HFFc6 (cell line): ENCODE results near the gene GIT2. TPM values are rescaled to one million over a fixed set of nuclear protein-coding genes. Genes with fewer than 3 reads are reported as not detected.
A peak's percentile ranks its signal among the peaks of the same experiment; 100 is the strongest.

Experiments used
- DNase-seq: peaks from one replicate; pipeline ENCODE4 v3.0.0-alpha.2; 2018
- H3K27ac Mint-ChIP-seq: 2 replicates; pipeline ENCODE4 v1.8.0; 2020; ENCODE audit warnings: mild to moderate bottlenecking, mixed read lengths
- H3K27me3 Mint-ChIP-seq: 2 replicates; pipeline ENCODE4 v1.8.0; 2021; ENCODE audit warnings: mild to moderate bottlenecking, moderate library complexity, mixed read lengths; ENCODE audit not compliant: insufficient read depth
- H3K36me3 Mint-ChIP-seq: 2 replicates; pipeline ENCODE4 v1.8.0; 2021; ENCODE audit warnings: low read depth, mixed read lengths
- H3K4me1 Mint-ChIP-seq: 2 replicates; pipeline ENCODE4 v1.8.0; 2020; ENCODE audit warnings: low read depth, mixed read lengths
- H3K4me3 Mint-ChIP-seq: 2 replicates; pipeline ENCODE4 v1.8.0; 2020; ENCODE audit warnings: mild to moderate bottlenecking, moderate library complexity, mixed read lengths
- H3K9me3 Mint-ChIP-seq: 2 replicates; pipeline ENCODE4 v1.8.0; 2020; ENCODE audit warnings: mild to moderate bottlenecking, mixed read lengths
- total RNA-seq, 6 experiments: library from RNA; stranded (reverse); fragmentation: NEBNext Ultra II Directional; extraction: Animal tissue kit (Norgen Biotek cat#: 25700); gene quantifications; 2 replicates in 1 of 6; 3 replicates in 5 of 6; pipeline ENCODE4 v1.2.3, GENCODE V29; 2021
- TF ChIP-seq, protein P1 (sequence below): fragments of 200-600 bp; sonication (generic); IDR thresholded peaks from 2 replicates; pipeline ENCODE4 v1.5.0; 2021; ENCODE audit warnings: antibody characterized with exemption, mild to moderate bottlenecking

GIT2 gene
- total RNA-seq, 6 experiments from 2014 or later, result 56.9 to 68.8 (median 64.9) TPM

DNA sequence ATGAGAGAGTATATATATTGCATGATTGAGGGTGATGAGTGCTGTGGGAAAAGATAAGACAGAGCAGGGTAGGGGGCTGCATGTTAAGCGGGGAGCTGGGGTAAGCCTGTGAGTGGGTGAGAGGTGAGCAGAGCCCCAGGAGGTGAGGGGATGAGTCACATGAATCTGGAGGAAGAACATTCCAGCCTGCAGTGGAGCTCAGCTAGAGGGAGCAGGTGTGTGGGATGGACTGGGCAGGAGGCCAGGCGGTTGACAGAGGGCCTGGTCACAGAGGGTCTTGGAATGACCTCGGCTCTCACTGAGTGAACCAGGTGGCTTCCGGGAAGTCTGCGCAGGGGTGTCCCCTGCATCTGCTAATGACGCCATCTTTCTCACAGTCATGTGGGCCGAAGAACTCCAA, 44.4 kb downstream of the GIT2 start:
- DNase-seq, result peak; percentile 52
- Mint-ChIP-seq H3K4me1 (peaks cover 77% of the 10 kb centered on the region), H3K27me3 (no peaks in the 10 kb centered on the region), H3K36me3 (peaks cover 53% of the 10 kb centered on the region), H3K4me3 (peak overlapping the region; percentile 72), H3K27ac (peak overlapping the region; percentile 80), H3K9me3 (no peaks in the 10 kb centered on the region)
- TF ChIP-seq, protein P1, sequence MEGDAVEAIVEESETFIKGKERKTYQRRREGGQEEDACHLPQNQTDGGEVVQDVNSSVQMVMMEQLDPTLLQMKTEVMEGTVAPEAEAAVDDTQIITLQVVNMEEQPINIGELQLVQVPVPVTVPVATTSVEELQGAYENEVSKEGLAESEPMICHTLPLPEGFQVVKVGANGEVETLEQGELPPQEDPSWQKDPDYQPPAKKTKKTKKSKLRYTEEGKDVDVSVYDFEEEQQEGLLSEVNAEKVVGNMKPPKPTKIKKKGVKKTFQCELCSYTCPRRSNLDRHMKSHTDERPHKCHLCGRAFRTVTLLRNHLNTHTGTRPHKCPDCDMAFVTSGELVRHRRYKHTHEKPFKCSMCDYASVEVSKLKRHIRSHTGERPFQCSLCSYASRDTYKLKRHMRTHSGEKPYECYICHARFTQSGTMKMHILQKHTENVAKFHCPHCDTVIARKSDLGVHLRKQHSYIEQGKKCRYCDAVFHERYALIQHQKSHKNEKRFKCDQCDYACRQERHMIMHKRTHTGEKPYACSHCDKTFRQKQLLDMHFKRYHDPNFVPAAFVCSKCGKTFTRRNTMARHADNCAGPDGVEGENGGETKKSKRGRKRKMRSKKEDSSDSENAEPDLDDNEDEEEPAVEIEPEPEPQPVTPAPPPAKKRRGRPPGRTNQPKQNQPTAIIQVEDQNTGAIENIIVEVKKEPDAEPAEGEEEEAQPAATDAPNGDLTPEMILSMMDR, result no peak

DNA sequence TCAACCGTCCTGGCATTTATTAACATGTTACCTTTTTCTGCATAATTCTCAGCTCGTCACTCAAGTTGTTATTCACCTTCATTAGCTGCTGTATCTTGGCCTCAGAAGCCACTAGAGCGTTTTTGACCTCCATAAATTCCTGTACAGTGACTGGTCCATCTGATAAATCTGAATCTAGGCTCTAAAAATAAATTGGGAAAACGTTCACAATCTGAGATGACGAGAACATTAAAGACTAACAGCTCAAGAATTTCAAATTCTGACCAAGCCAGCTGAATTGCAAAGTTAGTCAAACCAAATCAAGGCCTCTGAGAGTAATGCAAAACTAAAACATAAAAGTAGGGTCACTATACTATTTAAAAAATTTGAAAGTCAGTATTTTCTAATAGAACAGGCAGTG, 45.0 kb downstream of the GIT2 start:
- peaks cover 83% of the 10 kb centered on the region for H3K4me1 Mint-ChIP-seq
- H3K9me3 Mint-ChIP-seq, result no peaks in the 10 kb centered on the region
- DNase-seq, result peak; percentile 95
- H3K27me3 Mint-ChIP-seq, result no peaks in the 10 kb centered on the region
- H3K4me3 Mint-ChIP-seq, result peak overlapping the region; percentile 72
- TF ChIP-seq, protein P1, result no peak
- peak overlapping the region; percentile 80 for H3K27ac Mint-ChIP-seq
- H3K36me3 Mint-ChIP-seq, result peaks cover 58% of the 10 kb centered on the region

DNA sequence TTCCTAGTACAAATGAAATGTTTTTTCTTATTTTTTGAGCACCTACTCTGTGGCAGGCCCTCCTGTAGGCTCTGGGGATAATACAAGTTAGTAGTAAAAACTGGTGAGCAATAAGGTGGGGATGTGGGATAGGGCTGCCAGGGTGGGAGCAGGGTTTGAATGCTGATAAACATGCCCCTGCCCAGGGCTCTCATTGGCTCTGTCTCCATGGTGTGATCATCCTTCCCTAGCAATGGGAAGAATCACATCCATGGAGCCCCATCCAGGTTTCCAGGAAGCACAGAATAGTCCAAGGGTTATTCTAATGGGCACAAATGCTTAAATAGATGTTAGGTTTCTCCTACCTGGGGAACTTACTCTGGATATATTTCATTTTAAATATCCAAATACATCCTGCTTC, 45.5 kb downstream of the GIT2 start:
- TF ChIP-seq, protein P1, result no peak
- Mint-ChIP-seq H3K4me3 (peak overlapping the region; percentile 29), H3K4me1 (peaks cover 85% of the 10 kb centered on the region), H3K27ac (peak overlapping the region; percentile 80), H3K9me3 (no peaks in the 10 kb centered on the region), H3K36me3 (peaks cover 58% of the 10 kb centered on the region), H3K27me3 (no peaks in the 10 kb centered on the region)
- DNase-seq, result no peak

DNA sequence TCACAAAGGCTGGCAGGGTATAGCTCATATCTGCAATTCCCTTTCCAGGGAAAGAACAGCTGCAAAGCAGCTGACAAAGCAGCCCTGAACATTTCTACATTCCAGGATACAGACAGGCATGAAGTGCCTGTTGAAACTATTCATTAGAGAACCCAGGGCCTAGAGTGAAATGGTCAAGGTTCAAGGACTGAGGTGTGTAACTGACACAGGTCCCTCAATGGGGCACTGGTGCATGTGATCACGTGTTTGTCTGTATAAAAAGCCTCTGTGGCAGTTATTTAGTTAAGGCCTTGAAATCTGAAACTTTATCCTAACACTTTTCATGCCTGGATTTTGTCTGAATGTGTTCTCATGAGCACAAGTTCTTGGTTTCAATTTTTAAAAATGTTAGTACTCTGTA, 47.1 kb downstream of the GIT2 start:
- Mint-ChIP-seq H3K4me3 (peak overlapping the region; percentile 29), H3K36me3 (peaks cover 58% of the 10 kb centered on the region), H3K9me3 (no peaks in the 10 kb centered on the region), H3K27me3 (no peaks in the 10 kb centered on the region), H3K4me1 (peaks cover 96% of the 10 kb centered on the region), H3K27ac (peak overlapping the region; percentile 80)
- peak; percentile 37 for DNase-seq
- TF ChIP-seq, protein P1, result no peak

DNA sequence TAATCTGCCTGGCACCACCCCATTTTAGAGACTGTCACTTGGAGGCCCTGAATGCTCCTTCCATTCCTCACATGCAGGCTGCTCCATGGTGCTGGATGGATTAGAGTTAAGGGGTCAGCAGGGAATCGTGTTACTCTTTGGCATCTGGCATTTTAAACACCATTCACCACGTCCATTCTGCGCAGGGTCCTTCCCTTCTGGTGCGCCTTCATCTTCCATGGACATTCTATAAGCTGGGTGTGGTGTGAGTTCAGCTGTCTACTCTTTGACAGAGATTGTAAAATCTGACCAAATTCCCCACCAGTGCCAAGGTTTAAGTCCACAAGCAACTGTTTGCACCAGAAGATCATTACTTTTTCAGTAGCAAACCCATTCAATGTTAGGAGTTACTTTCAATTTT, 47.8 kb downstream of the GIT2 start:
- no peak for DNase-seq
- Mint-ChIP-seq H3K4me1 (peaks cover 89% of the 10 kb centered on the region), H3K36me3 (peaks cover 54% of the 10 kb centered on the region), H3K27me3 (no peaks in the 10 kb centered on the region), H3K4me3 (peak overlapping the region; percentile 29), H3K27ac (peak overlapping the region; percentile 80), H3K9me3 (no peaks in the 10 kb centered on the region)
- TF ChIP-seq, protein P1, result no peak

DNA sequence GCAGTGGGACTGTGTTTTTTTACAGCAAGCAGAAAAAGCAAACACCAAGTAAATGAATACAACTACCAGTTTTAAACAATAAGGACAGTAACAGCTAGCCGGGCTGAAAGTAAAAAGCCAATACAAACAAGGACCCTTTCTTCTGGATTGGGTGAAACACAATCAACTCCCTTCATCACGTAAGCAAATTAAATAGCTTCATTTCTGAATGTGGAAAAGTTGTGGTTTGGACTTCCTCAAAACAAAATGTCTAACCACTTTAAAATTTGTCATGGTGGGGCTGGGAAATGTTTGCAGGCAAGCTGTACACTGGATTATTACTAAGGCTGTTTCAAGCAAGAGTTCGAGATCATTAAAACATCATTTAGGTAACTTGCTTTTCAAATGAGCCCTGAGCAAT, 48.6 kb downstream of the GIT2 start:
- H3K9me3 Mint-ChIP-seq, result no peaks in the 10 kb centered on the region
- TF ChIP-seq, protein P1, result no peak
- no peaks in the 10 kb centered on the region for H3K27me3 Mint-ChIP-seq
- H3K36me3 Mint-ChIP-seq, result peaks cover 50% of the 10 kb centered on the region
- peaks cover 81% of the 10 kb centered on the region for H3K4me1 Mint-ChIP-seq
- peak overlapping the region; percentile 73 for H3K4me3 Mint-ChIP-seq
- peak; percentile 82 for DNase-seq
- H3K27ac Mint-ChIP-seq, result peak overlapping the region; percentile 80
